Nephron (organoid): ENCODE results near the gene DCTPP1.

Source experiments
- H3K27ac Mint-ChIP-seq, 3 experiments: 2 replicates each; pipeline ENCODE4 v1.8.0; 2020; ENCODE audit warnings: mixed read lengths in 3 of 3, mild to moderate bottlenecking in 2 of 3, moderate library complexity in 1 of 3
- H3K27me3 Mint-ChIP-seq: 2 replicates; pipeline ENCODE4 v1.8.0; 2021; ENCODE audit warnings: low read depth, mild to moderate bottlenecking, moderate library complexity, mixed read lengths
- H3K36me3 Mint-ChIP-seq: 2 replicates; pipeline ENCODE4 v1.8.0; 2020; ENCODE audit warnings: low read depth, mixed read lengths
- H3K4me1 Mint-ChIP-seq: 2 replicates; pipeline ENCODE4 v1.8.0; 2020; ENCODE audit warnings: mixed read lengths
- H3K4me3 Mint-ChIP-seq, 3 experiments: 2 replicates each; pipeline ENCODE4 v1.8.0; 2020; ENCODE audit warnings: mild to moderate bottlenecking in 3 of 3, mixed read lengths in 3 of 3, moderate library complexity in 2 of 3
- H3K9me3 Mint-ChIP-seq: 2 replicates; pipeline ENCODE4 v1.8.0; 2020; ENCODE audit warnings: mixed read lengths
- TF ChIP-seq, protein P1 (sequence below), 3 experiments: fragments of 200-600 bp; sonication (generic); IDR thresholded peaks; one replicate each; pipeline ENCODE4 v1.5.0; 2021; ENCODE audit warnings: antibody characterized with exemption in 3 of 3; ENCODE audit not compliant: unreplicated experiment in 3 of 3

The DCTPP1 gene

DNA sequence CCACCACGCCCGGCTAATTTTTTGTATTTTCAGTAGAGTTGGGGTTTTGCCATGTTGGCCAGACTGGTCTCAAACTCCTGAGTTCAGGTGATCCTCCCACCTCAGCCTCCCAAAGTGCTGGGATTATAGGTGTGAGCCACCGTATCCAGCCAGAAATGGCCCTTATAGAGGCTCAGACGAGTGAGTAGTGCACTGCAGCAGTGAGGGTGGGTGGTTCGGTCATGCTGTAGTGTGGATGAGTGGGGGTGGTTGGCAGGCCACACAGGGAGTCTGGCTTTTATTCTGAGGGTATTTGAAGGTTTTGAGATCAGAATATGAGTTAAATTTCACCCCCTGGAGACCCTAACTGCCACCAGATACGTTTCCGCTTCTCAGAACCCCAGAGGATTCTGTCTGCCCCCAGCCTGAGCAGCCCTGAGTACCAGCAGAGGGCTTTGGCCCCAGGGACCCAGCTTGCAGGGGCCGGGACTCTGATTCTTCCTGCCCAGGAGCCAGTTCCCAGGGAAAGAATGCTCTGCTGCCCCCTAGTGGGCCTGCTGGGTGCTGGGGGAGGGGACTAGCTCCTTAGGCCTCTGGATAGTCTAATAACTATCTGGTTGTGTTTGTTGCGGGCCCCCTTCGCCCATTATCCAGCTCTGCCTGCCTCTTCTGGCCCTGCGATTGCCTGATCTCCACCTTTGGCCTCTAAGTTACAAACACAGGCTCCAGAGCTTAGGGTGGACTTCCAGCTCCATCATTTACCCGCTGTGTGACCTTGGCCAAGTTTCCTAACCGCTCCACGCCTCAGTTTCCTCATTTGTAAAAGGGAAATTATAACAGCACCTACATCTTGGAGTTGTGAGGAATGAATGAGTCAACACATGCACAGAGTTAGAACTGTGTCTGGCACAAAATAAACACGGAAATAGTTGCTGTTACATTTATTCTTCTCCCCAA, 20.4 kb downstream of the DCTPP1 start:
- TF ChIP-seq, protein P1, sequence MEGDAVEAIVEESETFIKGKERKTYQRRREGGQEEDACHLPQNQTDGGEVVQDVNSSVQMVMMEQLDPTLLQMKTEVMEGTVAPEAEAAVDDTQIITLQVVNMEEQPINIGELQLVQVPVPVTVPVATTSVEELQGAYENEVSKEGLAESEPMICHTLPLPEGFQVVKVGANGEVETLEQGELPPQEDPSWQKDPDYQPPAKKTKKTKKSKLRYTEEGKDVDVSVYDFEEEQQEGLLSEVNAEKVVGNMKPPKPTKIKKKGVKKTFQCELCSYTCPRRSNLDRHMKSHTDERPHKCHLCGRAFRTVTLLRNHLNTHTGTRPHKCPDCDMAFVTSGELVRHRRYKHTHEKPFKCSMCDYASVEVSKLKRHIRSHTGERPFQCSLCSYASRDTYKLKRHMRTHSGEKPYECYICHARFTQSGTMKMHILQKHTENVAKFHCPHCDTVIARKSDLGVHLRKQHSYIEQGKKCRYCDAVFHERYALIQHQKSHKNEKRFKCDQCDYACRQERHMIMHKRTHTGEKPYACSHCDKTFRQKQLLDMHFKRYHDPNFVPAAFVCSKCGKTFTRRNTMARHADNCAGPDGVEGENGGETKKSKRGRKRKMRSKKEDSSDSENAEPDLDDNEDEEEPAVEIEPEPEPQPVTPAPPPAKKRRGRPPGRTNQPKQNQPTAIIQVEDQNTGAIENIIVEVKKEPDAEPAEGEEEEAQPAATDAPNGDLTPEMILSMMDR (IDR thresholded peaks at IDR 0.05; ENCODE audit: unreplicated experiment in 3 of 3), result peak; percentile 94 to 96 (median 95)
- Mint-ChIP-seq H3K36me3 (peaks cover 16% of the 10 kb centered on the region), H3K27me3 (no peaks in the 10 kb centered on the region), H3K4me3 (peak overlapping the region; percentile 82 to 86 (median 83)), H3K27ac (peak overlapping the region; percentile 64 to 87 (median 65)), H3K9me3 (no peaks in the 10 kb centered on the region), H3K4me1 (peaks cover 18% of the 10 kb centered on the region)

DNA sequence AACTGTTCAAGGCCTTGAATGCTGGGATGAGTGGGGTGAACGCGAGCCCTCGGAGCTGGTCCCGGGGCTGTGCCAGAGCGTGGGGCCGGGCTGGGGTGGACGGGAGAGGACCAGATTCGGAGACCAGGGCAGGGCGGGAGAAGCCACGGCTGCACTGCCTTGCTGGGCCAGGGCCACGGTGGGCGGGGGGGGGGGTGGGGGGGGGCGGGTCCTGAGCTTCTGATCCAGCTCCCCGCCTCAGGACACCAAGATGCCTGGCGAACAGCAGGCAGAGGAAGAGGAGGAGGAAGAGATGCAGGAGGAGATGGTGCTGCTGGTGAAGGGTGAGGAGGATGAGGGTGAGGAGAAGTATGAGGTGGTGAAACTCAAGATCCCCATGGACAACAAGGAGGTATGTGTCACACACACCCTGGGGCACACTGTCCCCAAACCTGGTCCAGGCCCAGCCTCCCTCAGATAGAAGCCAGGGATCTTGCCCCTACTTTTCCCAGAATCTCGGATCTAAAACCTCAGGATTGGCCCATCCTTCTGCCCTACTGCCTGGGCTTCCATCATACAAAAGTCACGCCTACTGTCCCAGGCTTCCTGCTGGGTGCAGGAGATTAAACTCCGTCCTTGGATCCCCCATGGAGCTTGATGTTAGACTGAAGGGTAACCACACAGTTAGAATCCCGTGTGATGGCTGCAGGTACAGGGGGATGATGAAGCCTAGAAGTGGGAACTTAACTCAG, 21.9 kb downstream of the DCTPP1 start:
- TF ChIP-seq, protein P1 (IDR thresholded peaks at IDR 0.05; ENCODE audit: unreplicated experiment in 3 of 3), result no peak
- Mint-ChIP-seq H3K9me3 (no peaks in the 10 kb centered on the region), H3K4me3 (peak overlapping the region; percentile 82 to 86 (median 83)), H3K27ac (peak overlapping the region; percentile 33 to 82 (median 64)), H3K27me3 (no peaks in the 10 kb centered on the region), H3K4me1 (peaks cover 18% of the 10 kb centered on the region), H3K36me3 (peaks cover 9% of the 10 kb centered on the region)

DNA sequence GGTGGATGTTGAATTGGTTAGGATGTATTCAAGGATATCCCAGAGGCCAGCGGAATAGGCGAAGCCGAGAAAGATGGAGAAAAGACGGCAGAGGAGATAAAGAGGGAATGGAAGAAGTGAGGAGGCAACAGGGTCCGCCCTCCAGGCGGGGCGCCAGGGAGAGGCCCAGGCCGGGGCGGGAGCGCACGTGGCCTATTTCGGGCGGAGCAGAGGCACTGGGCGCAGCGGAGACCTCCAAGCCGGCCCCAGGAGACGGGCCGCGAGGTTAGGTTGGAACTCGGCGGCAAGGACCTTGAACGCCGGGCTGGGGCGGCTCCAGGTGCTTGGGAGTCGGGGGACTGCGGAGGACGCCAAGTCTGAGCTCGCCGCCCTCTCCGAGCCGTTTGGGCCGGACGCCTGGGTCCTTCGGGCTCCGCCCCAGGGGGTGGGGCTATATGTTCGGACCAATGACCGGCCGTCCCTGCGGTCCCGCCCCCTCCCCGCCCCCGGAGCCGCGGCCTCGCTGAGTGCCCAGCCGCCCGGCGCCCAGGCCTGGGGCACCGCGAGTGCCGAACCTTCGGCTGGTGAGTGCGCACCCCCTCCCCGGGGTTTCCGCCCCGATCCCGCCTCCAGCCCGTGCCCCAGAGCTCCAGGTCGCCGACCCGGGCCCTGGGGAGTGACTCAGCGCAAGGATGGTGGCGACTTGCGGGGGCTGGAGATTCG, 22.6 kb downstream of the DCTPP1 start, which contains the start of gene ZNF771:
Gene ZNF771, plus strand, starts transcription at position 505 of the 702 bp plus-strand sequence. CDS start 448 bp downstream, outside the sequence.
- Mint-ChIP-seq H3K4me1 (peaks cover 17% of the 10 kb centered on the region), H3K4me3 (peak within 1 kb of the TSS; percentile 91 to 98 (median 94)), H3K36me3 (peaks cover 9% of the 10 kb centered on the region), H3K27ac (peak within 1 kb of the TSS; percentile 72 to 92 (median 87)), H3K9me3 (no peaks in the 10 kb centered on the region), H3K27me3 (no peaks in the 10 kb centered on the region)
- TF ChIP-seq, protein P1 (IDR thresholded peaks at IDR 0.05; ENCODE audit: unreplicated experiment in 3 of 3), result peak in 1 of 3 experiments; percentile 25

DNA sequence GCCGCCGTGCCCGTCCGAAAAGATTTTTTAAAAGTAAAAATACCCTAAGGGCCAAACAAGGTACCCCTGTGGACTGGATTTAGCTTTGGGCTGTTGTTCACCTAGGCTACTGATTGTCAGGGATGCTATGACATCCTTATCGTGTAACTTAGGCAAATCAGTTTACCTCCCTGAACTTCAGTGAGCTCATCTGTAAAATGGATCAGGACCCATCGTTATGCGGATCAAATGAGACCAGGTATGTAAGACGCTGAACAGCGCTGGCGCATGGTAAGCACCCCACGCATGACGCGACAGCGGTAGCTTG, 23.1 kb downstream of the DCTPP1 start:
- Mint-ChIP-seq H3K4me1 (peaks cover 15% of the 10 kb centered on the region), H3K36me3 (peaks cover 4% of the 10 kb centered on the region), H3K4me3 (peak overlapping the region; percentile 91 to 98 (median 94)), H3K9me3 (no peaks in the 10 kb centered on the region), H3K27me3 (no peaks in the 10 kb centered on the region), H3K27ac (peak overlapping the region; percentile 72 to 92 (median 87))
- TF ChIP-seq, protein P1 (IDR thresholded peaks at IDR 0.05; ENCODE audit: unreplicated experiment in 3 of 3), result no peak

DNA sequence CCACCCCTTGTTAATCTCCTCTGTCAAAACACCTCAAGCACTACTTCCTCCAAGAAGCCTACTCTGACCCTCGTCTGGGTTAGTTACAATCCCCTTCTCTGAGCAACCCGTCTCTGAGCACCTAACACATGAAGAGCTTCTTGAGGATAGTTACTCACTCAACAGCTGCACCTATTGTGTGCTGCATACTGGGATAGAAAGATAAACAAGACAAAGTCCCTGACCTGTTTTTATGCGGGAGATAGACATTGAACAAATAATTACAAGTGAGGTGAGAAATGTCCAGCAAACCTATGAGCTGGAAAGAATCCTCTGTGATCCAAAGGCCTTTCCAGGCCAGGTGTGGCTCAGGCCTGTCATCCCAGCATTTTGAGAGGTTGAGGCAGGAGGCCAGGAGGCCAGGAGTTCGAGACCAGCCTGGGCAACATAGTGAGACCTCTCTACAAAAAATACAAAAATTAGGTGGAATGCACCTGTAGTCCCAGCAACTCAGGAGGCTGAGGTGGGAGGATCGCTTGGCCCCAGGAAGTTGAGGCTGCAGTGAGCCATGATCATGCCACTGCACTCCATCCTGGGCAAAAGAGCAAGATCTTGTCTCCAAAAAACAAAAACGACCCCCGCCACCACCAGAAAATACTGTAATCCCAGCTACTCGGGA, 27.9 kb downstream of the DCTPP1 start:
- Mint-ChIP-seq H3K4me1 (peaks cover 22% of the 10 kb centered on the region), H3K27ac (peak overlapping the region; percentile 96 to 99 (median 97)), H3K36me3 (peaks cover 14% of the 10 kb centered on the region), H3K27me3 (no peaks in the 10 kb centered on the region), H3K4me3 (peak overlapping the region; percentile 87 to 89 (median 89)), H3K9me3 (no peaks in the 10 kb centered on the region)
- TF ChIP-seq, protein P1 (IDR thresholded peaks at IDR 0.05; ENCODE audit: unreplicated experiment in 3 of 3), result no peak
